HG03097 (cell line): ENCODE data around the gene TRIM59.
"Not testable (repeated sequence)": the region's sequence is repeated elsewhere in the genome, so short reads cannot be mapped to it uniquely, and the experiment has no call there.

Source experiments
- ATAC-seq: cut with Tn5 transposase; IDR thresholded peaks from one replicate; pipeline ENCODE4 v1.9.1; 2021; ENCODE audit not compliant: unreplicated experiment, low FRiP score

The TRIM59 gene

DNA sequence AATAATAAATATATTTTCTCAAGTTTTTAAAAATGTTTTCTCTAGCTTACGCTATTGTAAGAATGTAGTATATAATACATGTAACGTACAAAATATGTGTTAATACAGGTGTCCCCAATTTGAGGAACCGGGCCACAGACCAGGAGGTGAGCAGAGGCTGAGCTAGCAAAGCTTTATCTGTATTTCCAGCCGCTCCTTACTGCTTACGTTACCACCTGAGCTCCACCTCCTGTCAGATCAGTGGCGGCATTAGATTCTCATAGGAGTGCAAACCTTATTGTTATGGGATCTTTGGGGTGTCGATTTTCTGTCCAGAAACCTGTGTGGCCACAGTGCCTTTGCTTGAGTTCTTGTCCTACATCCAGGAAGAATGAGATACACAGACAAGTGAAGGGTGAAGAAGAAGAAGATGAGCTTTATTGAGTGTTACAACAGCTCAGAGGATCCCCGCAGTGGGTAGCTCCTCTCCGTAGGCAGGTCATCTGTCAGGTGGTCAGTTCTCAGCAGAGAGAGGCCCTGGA is 9.9 kb upstream of the TRIM59 start:
- no peak for ATAC-seq

DNA sequence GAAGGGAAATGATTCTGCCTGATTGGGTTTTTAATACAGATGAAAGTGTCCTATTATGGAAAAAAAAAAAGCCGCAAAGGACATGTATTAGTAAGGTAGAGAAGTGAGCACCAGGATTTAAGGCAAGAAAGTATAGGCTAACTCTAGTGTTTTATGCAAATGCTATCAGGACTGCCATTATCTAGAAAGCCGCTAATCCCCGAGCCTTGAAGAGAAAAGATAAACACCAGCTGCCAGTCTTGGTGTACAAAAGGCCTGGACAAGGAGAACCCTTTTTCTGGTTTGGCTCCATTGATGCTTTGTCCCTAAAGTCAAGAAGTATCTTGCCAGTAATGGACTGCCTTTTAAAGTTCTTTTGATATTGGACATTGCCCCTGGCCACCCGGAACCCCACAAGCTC is 8.6 kb upstream of the TRIM59 start:
- ATAC-seq, result no peak

DNA sequence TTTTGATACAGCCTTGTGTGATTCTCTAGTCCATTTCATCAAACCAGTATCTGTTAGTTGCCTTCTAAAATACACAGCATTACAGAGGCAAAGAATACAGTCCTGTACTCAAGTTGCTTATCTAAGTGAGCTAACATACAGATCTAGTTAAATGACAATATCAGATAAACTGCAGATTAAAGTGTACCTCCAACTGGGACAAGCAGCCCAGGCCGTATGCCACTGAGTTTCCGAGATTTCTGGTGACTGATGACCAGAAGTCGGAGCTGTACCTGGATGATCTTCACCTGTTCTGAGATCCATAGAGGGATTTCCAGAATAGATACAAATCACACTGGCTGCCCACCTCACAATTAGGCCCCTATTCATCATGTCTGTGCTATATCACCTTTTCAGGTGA is 6.3 kb upstream of the TRIM59 start:
- ATAC-seq, result no peak

DNA sequence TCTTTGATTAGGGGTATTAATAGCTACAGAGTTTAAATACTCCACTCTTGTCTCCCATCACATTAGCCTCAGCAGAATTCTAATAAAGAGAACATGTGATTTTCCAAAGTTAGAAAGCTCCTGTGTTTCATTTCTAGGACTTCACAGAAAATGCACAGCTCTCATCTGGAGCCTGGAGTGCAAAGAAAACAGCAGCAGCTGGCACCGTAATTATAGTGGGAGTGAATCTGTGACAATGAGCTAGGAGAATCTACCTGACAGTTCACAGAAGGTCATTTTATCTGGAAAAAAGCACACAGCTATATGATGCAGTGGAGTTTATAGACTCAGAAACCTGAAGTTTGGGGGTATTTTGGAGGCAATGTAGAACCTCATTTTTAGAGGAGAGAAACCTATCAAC is 5.4 kb upstream of the TRIM59 start:
- no peak for ATAC-seq

DNA sequence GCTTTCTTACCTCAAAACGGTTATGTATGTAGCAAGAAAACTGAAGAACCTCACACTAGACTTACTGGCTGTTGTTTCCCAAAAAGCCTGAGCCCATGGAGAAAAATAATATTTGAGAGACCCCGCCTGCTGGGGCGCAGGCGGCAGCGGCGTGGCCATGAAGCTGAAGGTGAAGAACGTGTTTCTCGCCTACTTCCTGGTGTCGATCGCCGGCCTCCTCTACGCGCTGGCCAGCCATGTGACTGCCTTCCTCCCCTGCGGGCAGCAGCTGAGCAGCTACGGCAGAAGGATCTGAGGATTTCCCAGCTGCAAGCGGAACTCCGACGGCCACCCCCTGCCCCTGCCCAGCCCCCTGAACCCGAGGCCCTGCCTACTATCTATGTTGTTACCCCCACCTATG is 2.7 kb upstream of the TRIM59 start:
- ATAC-seq, result not testable (repeated sequence)

DNA sequence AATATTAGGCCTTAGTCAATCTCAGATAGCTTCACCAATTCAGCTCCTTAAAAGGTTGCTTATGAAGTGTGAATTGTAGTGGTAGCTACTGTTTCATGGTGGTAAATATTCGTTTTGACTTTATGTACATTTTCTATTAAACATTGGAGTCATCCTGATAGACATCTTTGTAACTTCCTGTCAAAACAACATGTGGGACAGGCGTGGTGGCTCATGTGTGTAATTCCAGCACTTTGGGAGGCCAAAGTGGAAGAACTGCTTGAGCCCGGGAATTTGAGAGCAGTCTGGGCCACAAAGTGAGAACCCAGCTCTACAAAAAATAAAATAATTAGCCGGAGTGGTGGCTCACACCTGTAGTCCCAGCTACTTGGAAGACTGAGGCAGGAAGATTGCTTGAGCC is 2.0 kb upstream of the TRIM59 start:
- no peak for ATAC-seq

DNA sequence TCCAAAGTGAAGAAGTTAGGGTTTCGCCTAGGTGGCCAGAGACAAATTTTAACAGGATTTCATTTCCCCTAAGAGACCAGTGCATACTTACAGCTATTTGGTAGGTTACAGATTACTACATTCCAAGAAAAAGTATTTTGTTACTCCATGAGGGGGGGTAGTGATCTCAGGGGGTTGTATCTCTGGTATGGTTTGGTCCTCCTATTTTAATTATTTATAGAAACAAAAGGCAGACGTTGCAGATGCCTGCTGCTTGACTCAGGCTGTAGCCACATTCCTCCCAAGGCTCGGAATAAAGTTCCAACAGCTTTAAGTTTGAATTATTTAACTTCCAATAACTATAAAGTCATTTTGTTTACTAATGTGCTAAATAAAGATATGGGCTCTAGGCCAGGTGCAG is 1.3 kb upstream of the TRIM59 start:
- ATAC-seq, result no peak

DNA sequence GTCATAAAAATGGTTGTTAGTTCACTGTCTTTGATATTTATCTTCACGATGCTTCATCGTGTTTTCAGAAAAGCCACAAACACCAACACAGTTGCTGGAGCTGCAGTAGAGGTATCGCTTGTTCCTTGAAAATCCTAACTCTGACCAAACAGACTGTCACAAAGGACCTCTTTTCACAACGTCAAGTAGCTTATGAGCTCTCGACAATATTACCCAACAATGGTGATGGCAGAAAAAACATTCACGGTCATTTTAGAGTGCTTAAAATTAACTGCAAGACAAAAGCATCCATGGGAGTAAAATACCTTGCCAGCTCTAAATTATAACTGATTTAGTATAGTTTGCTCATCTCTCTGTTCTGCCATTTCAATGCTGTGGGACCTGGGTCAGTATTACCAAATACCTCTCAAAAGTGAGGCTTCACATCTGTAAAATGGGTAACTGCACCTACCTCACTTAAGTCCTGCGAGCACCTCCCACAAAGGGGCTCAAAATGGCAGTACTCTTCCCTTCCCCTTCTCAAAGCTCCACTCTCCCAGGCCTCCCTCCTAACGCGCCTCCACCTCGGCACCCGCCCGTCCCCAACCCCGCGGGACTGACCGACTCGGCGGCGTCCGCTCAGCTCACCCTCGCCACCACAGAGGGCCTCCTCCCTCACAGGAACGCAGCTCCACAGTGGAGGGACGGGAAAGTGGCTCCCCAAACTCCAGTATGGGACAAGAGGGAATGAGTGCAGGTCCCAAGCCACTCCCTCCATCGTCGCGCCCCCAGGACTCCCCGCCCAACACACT is 546 bp downstream of the TRIM59 start:
- ATAC-seq, result peak; percentile 30

DNA sequence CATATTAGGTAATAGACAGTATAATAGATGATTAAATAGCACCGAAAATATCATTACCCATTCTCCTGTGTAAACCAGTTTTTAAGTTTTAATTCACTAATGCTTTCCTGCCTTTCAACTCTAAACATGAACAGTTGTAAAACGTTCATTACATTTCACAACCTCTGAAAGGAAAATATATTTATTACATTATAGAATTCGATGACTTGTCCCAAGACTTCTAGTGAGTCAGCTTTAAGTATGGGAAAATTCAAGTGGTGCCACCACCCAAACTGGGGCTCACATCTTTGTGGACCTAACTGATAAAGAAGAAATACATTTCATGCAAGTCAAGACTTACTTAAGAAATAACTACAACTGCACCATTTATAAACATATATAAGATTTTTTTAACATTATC is 2.0 kb downstream of the TRIM59 start:
- no peak for ATAC-seq

DNA sequence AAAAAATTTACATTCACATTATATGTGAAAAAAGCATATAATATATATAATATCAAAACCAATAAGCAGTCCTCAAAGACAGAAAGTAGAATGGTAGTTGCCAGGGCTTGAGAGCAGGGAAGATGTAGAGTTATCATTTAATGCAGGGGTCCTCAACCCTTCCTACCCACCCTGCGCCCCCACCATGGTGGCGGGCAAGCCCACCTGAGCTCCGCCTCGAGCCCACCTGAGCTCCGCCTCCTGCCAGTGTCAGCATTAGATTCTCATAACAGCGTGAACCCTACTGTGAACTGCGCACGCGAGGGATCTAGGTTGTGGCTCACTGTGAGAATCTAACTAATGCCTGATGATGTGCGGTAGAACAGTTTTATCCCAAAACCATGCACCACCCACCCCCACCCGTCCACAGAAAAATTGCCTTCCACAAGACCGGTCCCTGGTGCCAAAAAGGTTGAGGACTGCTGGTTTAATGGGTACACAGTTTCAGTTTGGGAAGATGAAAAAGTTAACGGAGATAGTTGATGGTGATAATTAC is 3.0 kb downstream of the TRIM59 start:
- no peak for ATAC-seq

DNA sequence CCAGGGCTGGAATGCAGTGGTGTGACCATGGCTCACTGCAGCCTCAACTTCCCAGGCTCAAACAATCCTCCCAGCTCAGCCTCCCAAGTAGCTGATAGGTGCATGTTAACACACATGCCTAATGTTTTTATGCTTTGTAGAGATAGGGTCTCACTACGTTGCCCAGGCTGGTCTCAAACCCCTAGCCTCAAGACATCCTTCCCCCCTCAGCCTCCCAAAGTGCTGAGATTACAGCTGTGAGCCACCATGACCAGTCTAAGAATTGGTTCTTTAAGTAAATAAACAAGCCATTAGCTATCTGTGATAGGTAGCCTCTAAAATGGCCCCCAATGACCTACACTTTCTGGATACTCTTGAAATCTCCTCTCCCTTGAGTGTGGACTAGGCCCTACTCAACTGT is 3.7 kb downstream of the TRIM59 start:
- no peak for ATAC-seq

DNA sequence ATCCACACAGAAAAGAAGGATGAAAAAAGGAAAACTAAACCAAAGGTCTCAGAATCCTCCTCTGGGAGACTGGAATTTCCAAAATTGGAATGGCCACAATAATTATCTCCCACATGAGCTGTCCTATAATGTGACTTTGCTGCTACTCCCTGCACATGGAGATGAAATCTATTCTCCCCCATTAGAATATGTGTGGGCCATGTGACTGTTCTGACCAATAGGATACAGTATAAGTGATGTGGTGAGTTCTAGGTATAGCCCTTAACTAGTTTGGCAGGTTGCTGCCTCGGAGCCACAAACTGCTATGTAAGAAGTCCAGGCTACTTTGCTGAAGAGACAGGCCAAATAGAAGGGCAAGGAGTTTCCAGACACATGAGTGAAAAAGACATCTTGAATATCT is 5.2 kb downstream of the TRIM59 start:
- ATAC-seq, result no peak

DNA sequence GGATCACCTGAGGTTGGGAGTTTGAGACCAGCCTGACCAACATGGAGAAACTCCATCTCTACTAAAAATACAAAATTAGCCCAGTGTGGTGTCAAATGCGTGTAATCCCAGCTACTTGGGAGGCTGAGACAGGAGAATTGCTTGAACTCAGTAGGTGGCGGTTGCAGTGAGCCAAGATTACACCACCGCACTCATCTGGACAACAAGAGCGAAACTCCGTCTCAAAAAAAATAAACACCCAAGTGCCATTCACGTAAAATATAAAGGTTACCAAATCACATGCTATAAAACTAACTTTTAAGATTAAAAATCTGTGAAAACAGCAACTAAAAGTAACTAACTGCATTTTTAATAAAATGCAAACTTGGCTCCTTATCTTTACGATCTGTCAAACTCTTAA is 8.9 kb downstream of the TRIM59 start:
- no peak for ATAC-seq

DNA sequence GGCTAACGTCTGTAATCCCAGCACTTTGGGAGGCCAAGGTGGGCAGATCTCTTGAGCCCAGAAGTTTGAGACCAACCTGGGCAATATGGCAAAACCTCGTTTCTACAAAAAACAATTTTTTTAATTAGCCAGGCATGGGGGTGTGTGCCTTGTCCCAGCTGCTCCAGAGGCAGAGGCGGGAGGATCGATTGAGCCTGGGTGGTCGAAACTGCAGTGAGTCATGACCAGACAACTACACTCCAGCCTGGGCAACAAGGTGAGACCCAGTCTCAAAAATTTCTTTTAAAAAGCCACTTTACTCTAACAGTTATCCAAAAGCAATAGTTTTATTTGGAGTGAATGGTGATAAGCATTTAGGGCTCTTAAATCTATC is 12.5 kb downstream of the TRIM59 start:
- no peak for ATAC-seq

DNA sequence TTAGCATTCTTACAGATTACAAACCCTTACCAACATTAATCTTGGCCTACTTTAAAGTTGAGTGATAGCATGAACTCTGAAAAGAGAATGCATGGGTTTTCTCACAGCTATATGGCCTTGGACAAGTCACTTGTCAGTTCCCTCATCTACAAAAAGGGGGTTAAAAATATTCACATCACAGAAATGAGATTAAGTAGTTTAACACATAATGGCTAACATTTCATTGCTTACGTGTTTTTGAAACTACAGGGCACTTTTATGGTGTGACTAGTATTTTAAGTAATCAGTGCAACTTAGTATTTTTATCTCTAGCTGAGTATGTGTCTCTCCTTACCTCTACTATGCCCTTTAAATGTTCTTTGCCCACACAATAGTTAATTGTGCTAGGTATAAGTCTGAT is 13.8 kb downstream of the TRIM59 start:
- no peak for ATAC-seq

DNA sequence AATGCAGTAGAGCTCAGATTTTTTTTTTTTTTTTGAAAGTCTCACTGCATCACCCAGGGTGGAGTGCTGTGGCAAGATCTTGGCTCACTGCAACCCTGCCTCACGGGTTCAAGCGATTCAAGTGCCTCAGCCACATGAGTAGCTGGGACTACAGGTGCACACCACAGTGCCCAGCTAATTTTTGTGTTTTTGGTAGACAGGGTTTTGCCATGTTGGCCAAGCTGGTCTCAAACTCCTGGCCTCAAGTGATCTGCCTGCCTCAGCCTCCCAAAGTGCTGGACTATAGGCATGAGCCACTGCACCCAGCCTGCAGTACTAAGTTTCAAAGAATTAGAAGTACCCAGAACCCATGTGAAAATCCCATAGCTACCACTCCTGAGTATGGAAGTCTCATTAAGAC is 14.5 kb downstream of the TRIM59 start:
- no peak for ATAC-seq

DNA sequence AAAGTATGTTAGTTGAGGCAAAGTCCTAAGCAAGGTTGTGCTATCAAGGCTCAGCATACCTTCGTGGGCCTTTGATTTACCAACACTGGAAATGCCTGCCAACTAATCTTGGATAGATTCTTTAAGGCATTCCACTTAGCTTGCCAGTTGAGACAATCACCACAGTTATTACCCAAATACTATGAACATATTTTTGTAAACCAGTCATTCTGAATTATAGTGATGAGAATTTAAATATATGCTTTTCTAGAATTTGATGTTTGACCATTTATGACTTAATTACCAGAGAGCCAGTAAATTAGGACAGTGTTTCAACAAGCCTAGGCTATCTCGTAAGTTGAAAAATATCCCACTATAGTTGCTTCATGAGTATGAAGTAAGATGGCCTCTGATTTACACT is 15.5 kb downstream of the TRIM59 start:
- no peak for ATAC-seq

DNA sequence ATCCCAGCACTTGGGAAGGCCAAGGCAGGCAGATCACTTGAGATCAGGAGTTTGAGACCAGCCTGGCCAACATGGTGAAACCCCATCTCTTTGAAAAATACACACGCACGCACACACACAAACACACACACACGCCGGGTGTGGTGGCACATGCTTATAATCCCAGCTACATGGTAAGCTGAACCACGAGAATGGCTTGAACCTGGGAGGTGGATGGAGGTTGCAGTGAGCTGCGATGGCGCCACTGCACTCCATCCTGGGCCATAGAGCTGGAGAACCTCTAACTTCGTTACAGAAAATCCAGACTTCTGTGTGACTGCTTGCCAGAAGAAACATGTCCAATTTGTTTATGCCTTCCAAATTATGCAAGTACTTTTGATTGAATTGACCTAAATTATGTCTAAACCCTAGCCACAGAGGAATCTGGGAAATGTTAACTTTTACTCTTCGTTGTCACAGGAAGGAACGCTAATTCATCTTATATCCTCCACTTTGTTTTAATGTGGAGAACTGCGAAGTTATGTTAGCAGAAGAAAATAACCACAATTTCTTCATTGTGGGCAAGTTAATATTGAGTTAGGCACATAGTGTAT is 21.7 kb downstream of the TRIM59 start:
- no peak for ATAC-seq

DNA sequence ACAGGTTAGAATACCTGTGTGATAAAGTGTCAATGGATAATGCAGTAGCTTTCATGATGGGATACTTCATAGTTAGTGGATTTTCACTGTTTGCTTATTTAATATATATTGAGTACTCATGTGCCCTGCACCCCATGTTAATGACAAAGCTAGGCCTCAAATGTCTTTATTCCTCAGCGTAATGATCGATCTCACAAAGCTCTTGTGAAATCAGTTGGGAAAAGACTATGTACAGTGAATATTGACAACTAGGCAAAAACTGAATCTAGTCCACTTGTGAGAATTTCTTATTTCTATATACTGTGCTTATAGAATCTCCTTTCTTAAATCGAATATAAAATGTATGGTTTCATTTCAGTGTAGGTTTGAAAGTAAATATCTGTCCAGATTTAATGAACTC is 32.3 kb downstream of the TRIM59 start:
- ATAC-seq, result no peak

DNA sequence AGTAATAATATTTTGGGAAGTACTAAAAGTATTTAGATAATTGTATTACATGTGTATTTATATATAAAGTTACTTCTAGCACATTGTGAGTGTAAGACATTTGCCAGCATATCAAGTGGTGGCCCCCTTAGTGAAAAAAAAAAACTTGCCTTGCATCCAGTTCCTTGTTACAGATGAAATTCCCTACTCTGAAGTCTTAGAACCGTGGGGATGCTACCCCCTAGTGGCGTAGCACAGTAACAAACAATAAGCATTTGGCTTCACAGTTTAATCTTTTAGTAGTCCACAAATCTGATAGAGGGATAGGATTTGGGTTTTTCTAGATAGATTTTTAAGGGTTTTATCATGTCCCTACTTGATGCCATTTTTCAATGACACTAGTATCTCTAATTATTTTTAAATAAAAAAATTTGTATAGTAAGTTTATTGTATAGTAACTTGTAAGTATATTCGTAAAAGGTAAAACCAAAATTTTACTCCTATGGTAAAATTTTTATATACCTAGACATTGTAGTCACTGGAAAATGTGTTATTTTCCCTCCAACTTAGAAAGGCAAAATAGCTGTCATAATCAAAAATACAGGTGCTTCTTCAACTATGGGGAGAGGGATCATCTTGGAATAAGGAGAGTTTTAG is 35.9 kb downstream of the TRIM59 start:
- no peak for ATAC-seq

DNA sequence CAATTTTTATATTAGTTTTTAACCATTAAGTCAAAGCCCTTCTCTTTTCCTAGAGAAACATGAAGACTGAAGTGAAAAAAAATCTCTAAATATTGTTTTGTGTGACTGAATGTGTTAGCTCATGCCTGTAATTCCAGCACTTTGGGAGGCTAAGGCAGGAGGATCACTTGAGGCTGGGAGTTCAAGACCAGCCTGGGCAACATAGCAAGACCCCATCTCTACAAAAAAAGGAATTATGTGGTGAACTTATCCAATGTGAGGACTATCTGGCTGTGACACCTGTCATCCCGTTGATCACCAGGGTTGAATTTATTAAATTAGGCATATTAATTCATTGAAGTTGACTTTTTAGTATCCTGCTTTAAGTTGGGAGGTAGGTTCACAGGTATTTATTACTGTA is 37.1 kb downstream of the TRIM59 start:
- no peak for ATAC-seq
